ENCODE results near the gene FADS1. TPM values are rescaled to one million over a fixed set of nuclear protein-coding genes. Genes with fewer than 3 reads are reported as not detected.

Gene FADS1
- polyA plus RNA-seq, 1 donor (not counting 4 experiments of a cell fraction or from before 2014, with no cell fraction given): 34.0 TPM

- Histone ChIP-seq H3K9me3 (ENCODE audit: control insufficient read depth, low read depth, low read length) (no peaks in the 10 kb centered on the region), H3K27ac (ENCODE audit: control insufficient read depth, insufficient read depth, low read length) (no peak overlapping the region), H3K9ac (ENCODE audit: control insufficient read depth, extremely low read depth, insufficient read depth, low read length) (no peak overlapping the region), H3K79me2 (ENCODE audit: control insufficient read depth, insufficient read depth, low read length) (peaks cover 6% of the 10 kb centered on the region), H3K36me3 (ENCODE audit: control insufficient read depth in 2 of 2, extremely low read depth in 1 of 2, insufficient read depth in 2 of 2, low read length in 2 of 2) (peaks cover 32 to 48% of the 10 kb centered on the region in 2 experiments), H3K27me3 (ENCODE audit: control insufficient read depth, extremely low read depth, insufficient read depth, low read length) (no peaks in the 10 kb centered on the region), H3K4me3 (ENCODE audit: control insufficient read depth in 2 of 3, extremely low read depth in 1 of 3, insufficient read depth in 2 of 3, low read depth in 1 of 3, low read length in 3 of 3) (no peak overlapping the region), H3K4me1 (ENCODE audit: control insufficient read depth, extremely low read depth, insufficient read depth, low read length) (peaks cover 5% of the 10 kb centered on the region), H2AFZ (ENCODE audit: control insufficient read depth, low read length) (no peak overlapping the region), H3K9me1 (ENCODE audit: control insufficient read depth, extremely low read depth, insufficient read depth, low read length) (no peaks in the 10 kb centered on the region), H4K20me1 (ENCODE audit: control insufficient read depth, extremely low read depth, insufficient read depth, low read length) (no peaks in the 10 kb centered on the region), H3K4me2 (ENCODE audit: control insufficient read depth, extremely low read depth, insufficient read depth, low read depth, low read length) (no peak overlapping the region)
- no peak for TF ChIP-seq EZH2 (IDR thresholded peaks at IDR 0.05; ENCODE audit: low read length)
- TF ChIP-seq, protein P1, sequence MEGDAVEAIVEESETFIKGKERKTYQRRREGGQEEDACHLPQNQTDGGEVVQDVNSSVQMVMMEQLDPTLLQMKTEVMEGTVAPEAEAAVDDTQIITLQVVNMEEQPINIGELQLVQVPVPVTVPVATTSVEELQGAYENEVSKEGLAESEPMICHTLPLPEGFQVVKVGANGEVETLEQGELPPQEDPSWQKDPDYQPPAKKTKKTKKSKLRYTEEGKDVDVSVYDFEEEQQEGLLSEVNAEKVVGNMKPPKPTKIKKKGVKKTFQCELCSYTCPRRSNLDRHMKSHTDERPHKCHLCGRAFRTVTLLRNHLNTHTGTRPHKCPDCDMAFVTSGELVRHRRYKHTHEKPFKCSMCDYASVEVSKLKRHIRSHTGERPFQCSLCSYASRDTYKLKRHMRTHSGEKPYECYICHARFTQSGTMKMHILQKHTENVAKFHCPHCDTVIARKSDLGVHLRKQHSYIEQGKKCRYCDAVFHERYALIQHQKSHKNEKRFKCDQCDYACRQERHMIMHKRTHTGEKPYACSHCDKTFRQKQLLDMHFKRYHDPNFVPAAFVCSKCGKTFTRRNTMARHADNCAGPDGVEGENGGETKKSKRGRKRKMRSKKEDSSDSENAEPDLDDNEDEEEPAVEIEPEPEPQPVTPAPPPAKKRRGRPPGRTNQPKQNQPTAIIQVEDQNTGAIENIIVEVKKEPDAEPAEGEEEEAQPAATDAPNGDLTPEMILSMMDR (optimal IDR thresholded peaks at IDR 0.05 in 1 of 3, IDR thresholded peaks at IDR 0.05 in 1 of 3, conservative IDR thresholded peaks at IDR 0.05 in 1 of 3; ENCODE audit: extremely low read depth in 1 of 3, insufficient read depth in 2 of 3, low read length in 3 of 3): no peak
- dilution Hi-C loops (cut with MboI; ENCODE audit: extremely low pct_ligation_motif_present, low sequenced_read_pairs): no loop called here
- FAIRE-seq: no peak
- no peak for DNase-seq (ENCODE audit: low read depth, low spot score)
Measured at GRCh38 chr11:61838921-61839320, 22.1 kb upstream of the FADS1 start.

DNA sequence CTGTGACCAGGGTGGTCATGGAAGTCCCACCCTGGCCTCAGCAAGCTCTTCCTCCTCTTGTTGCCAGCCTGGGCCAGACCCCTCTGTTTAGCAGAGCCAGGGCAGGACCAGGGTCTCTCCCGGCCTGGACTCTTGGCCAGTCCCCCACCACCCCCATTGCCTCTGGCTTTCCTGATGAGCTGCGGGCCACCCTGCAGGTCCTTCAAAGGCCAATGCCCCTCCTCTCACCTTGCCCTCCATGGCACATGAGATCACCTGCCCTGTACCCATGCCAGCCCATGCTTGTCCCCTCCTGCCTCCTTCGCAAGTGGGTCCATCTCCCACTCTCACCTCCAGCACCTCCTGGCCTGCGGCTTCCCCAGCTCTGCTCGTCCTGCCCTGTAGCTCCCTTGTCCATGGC is 21.7 kb upstream of the FADS1 start:
- H3K4me2 ChIP-seq (ENCODE audit: control insufficient read depth, extremely low read depth, insufficient read depth, low read depth, low read length): no peak overlapping the region
- TF ChIP-seq EZH2 (IDR thresholded peaks at IDR 0.05; ENCODE audit: low read length): no peak
- TF ChIP-seq, protein P1 (optimal IDR thresholded peaks at IDR 0.05 in 1 of 3, IDR thresholded peaks at IDR 0.05 in 1 of 3, conservative IDR thresholded peaks at IDR 0.05 in 1 of 3; ENCODE audit: extremely low read depth in 1 of 3, insufficient read depth in 2 of 3, low read length in 3 of 3): no peak
- H2AFZ ChIP-seq (ENCODE audit: control insufficient read depth, low read length): no peak overlapping the region
- no peaks in the 10 kb centered on the region for H3K9me3 ChIP-seq (ENCODE audit: control insufficient read depth, low read depth, low read length)
- H3K36me3 ChIP-seq (ENCODE audit: control insufficient read depth in 2 of 2, extremely low read depth in 1 of 2, insufficient read depth in 2 of 2, low read length in 2 of 2): peaks cover 32 to 48% of the 10 kb centered on the region in 2 experiments
- dilution Hi-C loops (cut with MboI; ENCODE audit: extremely low pct_ligation_motif_present, low sequenced_read_pairs): no loop called here
- H3K79me2 ChIP-seq (ENCODE audit: control insufficient read depth, insufficient read depth, low read length): peaks cover 10% of the 10 kb centered on the region
- H3K4me1 ChIP-seq (ENCODE audit: control insufficient read depth, extremely low read depth, insufficient read depth, low read length): peaks cover 7% of the 10 kb centered on the region
- no peaks in the 10 kb centered on the region for H4K20me1 ChIP-seq (ENCODE audit: control insufficient read depth, extremely low read depth, insufficient read depth, low read length)
- no peak overlapping the region for H3K4me3 ChIP-seq (ENCODE audit: control insufficient read depth in 2 of 3, extremely low read depth in 1 of 3, insufficient read depth in 2 of 3, low read depth in 1 of 3, low read length in 3 of 3)
- no peak for DNase-seq (ENCODE audit: low read depth, low spot score)
- H3K9me1 ChIP-seq (ENCODE audit: control insufficient read depth, extremely low read depth, insufficient read depth, low read length): no peaks in the 10 kb centered on the region
- no peak overlapping the region for H3K27ac ChIP-seq (ENCODE audit: control insufficient read depth, insufficient read depth, low read length)
- no peaks in the 10 kb centered on the region for H3K27me3 ChIP-seq (ENCODE audit: control insufficient read depth, extremely low read depth, insufficient read depth, low read length)
- no peak overlapping the region for H3K9ac ChIP-seq (ENCODE audit: control insufficient read depth, extremely low read depth, insufficient read depth, low read length)
- FAIRE-seq: no peak

Data from keratinocyte (primary cell).